ENCODE data around the gene RNU7-1. TPM values are rescaled to one million over a fixed set of nuclear protein-coding genes. Genes with fewer than 3 reads are reported as not detected.

The RNU7-1 gene
- total and polyA plus RNA-seq, 2 experiments from 2014 or later: not detected

DNA sequence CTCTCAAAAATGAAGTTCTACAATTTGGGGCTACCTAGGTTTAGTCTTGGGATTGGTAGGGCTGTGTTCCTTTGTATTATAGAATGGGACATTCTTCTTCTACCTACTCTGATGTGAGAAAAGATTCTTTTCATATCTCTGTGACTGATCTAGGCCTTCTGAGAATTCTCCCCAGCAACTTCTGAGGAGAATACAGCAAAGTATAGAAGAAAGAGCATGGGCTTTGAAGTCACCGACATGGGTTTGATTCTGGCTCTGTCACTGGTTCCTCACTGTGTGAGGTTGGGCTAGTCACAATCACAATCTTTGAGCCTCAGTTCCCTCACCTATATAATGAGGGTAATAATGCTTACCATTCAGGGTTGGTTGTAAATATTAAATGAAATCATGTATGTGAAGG, 10.8 kb upstream of the RNU7-1 start:
- Histone ChIP-seq H3K79me2 (peaks cover 79% of the 10 kb centered on the region), H2AFZ (no peak overlapping the region), H3K4me3 (no peak overlapping the region), H3K4me2 (peak overlapping the region; percentile 37), H3K27me3 (no peaks in the 10 kb centered on the region), H3K27ac (peak overlapping the region; percentile 12), H3K9me3 (ENCODE audit: low read depth) (no peaks in the 10 kb centered on the region), H3K36me3 (replicated peaks; ENCODE audit: insufficient read depth, low read depth) (no peaks in the 10 kb centered on the region), H4K20me1 (ENCODE audit: insufficient read depth, poor library complexity, severe bottlenecking) (peaks cover 56% of the 10 kb centered on the region), H3K9me2 (replicated peaks; ENCODE audit: insufficient read depth) (no peaks in the 10 kb centered on the region), H3K4me1 (ENCODE audit: insufficient read depth) (peaks cover 46% of the 10 kb centered on the region)
- TF ChIP-seq, protein P1, sequence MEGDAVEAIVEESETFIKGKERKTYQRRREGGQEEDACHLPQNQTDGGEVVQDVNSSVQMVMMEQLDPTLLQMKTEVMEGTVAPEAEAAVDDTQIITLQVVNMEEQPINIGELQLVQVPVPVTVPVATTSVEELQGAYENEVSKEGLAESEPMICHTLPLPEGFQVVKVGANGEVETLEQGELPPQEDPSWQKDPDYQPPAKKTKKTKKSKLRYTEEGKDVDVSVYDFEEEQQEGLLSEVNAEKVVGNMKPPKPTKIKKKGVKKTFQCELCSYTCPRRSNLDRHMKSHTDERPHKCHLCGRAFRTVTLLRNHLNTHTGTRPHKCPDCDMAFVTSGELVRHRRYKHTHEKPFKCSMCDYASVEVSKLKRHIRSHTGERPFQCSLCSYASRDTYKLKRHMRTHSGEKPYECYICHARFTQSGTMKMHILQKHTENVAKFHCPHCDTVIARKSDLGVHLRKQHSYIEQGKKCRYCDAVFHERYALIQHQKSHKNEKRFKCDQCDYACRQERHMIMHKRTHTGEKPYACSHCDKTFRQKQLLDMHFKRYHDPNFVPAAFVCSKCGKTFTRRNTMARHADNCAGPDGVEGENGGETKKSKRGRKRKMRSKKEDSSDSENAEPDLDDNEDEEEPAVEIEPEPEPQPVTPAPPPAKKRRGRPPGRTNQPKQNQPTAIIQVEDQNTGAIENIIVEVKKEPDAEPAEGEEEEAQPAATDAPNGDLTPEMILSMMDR (IDR thresholded peaks at IDR 0.05; ENCODE audit: poor library complexity): no peak
- TF ChIP-seq EZH2 (IDR thresholded peaks at IDR 0.05; ENCODE audit: borderline replicate concordance) (no peak), EZH2phosphoT487 (IDR thresholded peaks at IDR 0.05; ENCODE audit: low read depth, severe bottlenecking, unreplicated experiment) (no peak)
- no peak for DNase-seq (ENCODE audit: low spot score)
- WGBS (ENCODE audit: low lambda C conversion rate, missing lambda C conversion rate): 69% methylated on average over 1 of the region's 1 CpG

DNA sequence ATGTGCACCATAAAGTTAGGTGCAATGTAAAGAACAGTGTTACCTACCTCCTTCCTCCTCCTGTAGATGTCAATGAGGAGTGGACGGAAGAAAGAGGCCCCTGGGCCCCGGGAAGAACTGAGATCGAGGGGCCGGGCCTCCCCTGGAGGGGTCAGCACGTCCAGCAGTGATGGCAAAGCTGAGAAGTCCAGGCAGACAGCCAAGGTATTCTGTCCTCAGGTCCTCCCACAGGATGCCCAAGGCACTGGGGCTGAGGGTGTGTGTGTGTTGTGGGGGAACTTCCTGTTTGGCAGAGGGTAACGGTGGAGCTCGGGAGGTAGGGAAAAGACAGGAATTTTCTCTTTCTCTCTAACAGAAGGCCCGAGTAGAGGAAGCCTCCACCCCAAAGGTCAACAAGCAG, 9.5 kb upstream of the RNU7-1 start:
- DNase-seq (ENCODE audit: low spot score): no peak
- H3K79me2 ChIP-seq: peaks cover 76% of the 10 kb centered on the region
- H3K4me1 ChIP-seq (ENCODE audit: insufficient read depth): peaks cover 46% of the 10 kb centered on the region
- H3K4me2 ChIP-seq: peak overlapping the region; percentile 5
- H3K36me3 ChIP-seq (replicated peaks; ENCODE audit: insufficient read depth, low read depth): no peaks in the 10 kb centered on the region
- peaks cover 51% of the 10 kb centered on the region for H4K20me1 ChIP-seq (ENCODE audit: insufficient read depth, poor library complexity, severe bottlenecking)
- H3K27ac ChIP-seq: peak overlapping the region; percentile 27
- no peak overlapping the region for H3K4me3 ChIP-seq
- H2AFZ ChIP-seq: no peak overlapping the region
- no peaks in the 10 kb centered on the region for H3K9me3 ChIP-seq (ENCODE audit: low read depth)
- no peaks in the 10 kb centered on the region for H3K9me2 ChIP-seq (replicated peaks; ENCODE audit: insufficient read depth)
- WGBS (ENCODE audit: low lambda C conversion rate, missing lambda C conversion rate): 67% methylated on average over 8 of the region's 8 CpGs
- no peaks in the 10 kb centered on the region for H3K27me3 ChIP-seq
- TF ChIP-seq, protein P1 (IDR thresholded peaks at IDR 0.05; ENCODE audit: poor library complexity): no peak
- no peak for TF ChIP-seq EZH2phosphoT487 (IDR thresholded peaks at IDR 0.05; ENCODE audit: low read depth, severe bottlenecking, unreplicated experiment)
- TF ChIP-seq EZH2 (IDR thresholded peaks at IDR 0.05; ENCODE audit: borderline replicate concordance): no peak

DNA sequence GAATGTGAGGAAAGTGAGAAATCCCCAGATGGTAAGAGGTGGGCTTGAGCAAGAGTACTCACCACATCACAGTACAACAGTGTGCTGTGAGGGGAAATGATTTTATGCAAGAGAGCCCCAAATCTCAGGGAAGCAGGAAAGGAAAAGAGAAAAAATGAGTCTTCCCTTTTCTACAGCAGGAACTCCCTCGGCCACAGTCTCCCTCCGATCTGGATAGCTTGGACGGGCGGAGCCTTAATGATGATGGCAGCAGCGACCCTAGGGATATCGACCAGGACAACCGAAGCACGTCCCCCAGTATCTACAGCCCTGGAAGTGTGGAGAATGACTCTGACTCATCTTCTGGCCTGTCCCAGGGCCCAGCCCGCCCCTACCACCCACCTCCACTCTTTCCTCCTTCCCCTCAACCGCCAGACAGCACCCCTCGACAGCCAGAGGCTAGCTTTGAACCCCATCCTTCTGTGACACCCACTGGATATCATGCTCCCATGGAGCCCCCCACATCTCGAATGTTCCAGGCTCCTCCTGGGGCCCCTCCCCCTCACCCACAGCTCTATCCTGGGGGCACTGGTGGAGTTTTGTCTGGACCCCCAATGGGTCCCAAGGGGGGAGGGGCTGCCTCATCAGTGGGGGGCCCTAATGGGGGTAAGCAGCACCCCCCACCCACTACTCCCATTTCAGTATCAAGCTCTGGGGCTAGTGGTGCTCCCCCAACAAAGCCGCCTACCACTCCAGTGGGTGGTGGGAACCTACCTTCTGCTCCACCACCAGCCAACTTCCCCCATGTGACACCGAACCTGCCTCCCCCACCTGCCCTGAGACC, 8.0 kb upstream of the RNU7-1 start:
- WGBS (ENCODE audit: low lambda C conversion rate, missing lambda C conversion rate): 90% methylated on average over 12 of the region's 14 CpGs
- Histone ChIP-seq H3K4me2 (no peak overlapping the region), H3K27me3 (no peaks in the 10 kb centered on the region), H2AFZ (no peak overlapping the region), H4K20me1 (ENCODE audit: insufficient read depth, poor library complexity, severe bottlenecking) (peaks cover 36% of the 10 kb centered on the region), H3K79me2 (peaks cover 69% of the 10 kb centered on the region), H3K9me2 (replicated peaks; ENCODE audit: insufficient read depth) (no peaks in the 10 kb centered on the region), H3K4me3 (no peak overlapping the region), H3K36me3 (replicated peaks; ENCODE audit: insufficient read depth, low read depth) (no peaks in the 10 kb centered on the region), H3K9me3 (ENCODE audit: low read depth) (no peaks in the 10 kb centered on the region), H3K4me1 (ENCODE audit: insufficient read depth) (peaks cover 33% of the 10 kb centered on the region), H3K27ac (no peak overlapping the region)
- TF ChIP-seq EZH2 (IDR thresholded peaks at IDR 0.05; ENCODE audit: borderline replicate concordance): no peak
- TF ChIP-seq, protein P1 (IDR thresholded peaks at IDR 0.05; ENCODE audit: poor library complexity): no peak
- no peak for TF ChIP-seq EZH2phosphoT487 (IDR thresholded peaks at IDR 0.05; ENCODE audit: low read depth, severe bottlenecking, unreplicated experiment)
- no peak for DNase-seq (ENCODE audit: low spot score)

Measured in hepatocyte (in vitro differentiated cells).